ENCODE measurements around the gene CDK18.

Gene CDK18

GRCh38 chr1:205546541-205546940 lies 42.1 kb downstream of the CDK18 start:
- Histone ChIP-seq H3K9me3 (no peaks in the 10 kb centered on the region), H3K27me3 (no peaks in the 10 kb centered on the region), H3K4me1 (no peaks in the 10 kb centered on the region), H3K36me3 (no peaks in the 10 kb centered on the region), H3K4me3 (ENCODE audit: low read depth, low read length) (no peak overlapping the region)
- TF ChIP-seq CTCF (IDR thresholded peaks at IDR 0.05; ENCODE audit: low read depth, low read length), result no peak
- DNase-seq, result no peak

- no peak overlapping the region for H3K4me3 ChIP-seq (ENCODE audit: low read depth, low read length)
- H3K36me3 ChIP-seq, result no peaks in the 10 kb centered on the region
- no peak for TF ChIP-seq CTCF (IDR thresholded peaks at IDR 0.05; ENCODE audit: low read depth, low read length)
- H3K9me3 ChIP-seq, result no peaks in the 10 kb centered on the region
- no peaks in the 10 kb centered on the region for H3K27me3 ChIP-seq
- DNase-seq, result no peak
- no peaks in the 10 kb centered on the region for H3K4me1 ChIP-seq
Measured at GRCh38 chr1:205547936-205548827, 43.7 kb downstream of the CDK18 start.

GRCh38 chr1:205554026-205554811 lies 49.8 kb downstream of the CDK18 start:
- Histone ChIP-seq H3K4me3 (ENCODE audit: low read depth, low read length) (no peak overlapping the region), H3K36me3 (no peaks in the 10 kb centered on the region), H3K4me1 (no peaks in the 10 kb centered on the region), H3K27me3 (no peaks in the 10 kb centered on the region; the same call in 1 of the 2 replicates), H3K9me3 (no peaks in the 10 kb centered on the region)
- no peak for TF ChIP-seq CTCF (IDR thresholded peaks at IDR 0.05; ENCODE audit: low read depth, low read length)
- no peak for DNase-seq

GRCh38 chr1:205561501-205562203 lies 57.2 kb downstream of the CDK18 start:
- H3K36me3 ChIP-seq, result no peaks in the 10 kb centered on the region
- DNase-seq, result no peak
- no peak overlapping the region for H3K4me3 ChIP-seq (ENCODE audit: low read depth, low read length)
- no peaks in the 10 kb centered on the region for H3K4me1 ChIP-seq
- peaks cover 6% of the 10 kb centered on the region for H3K27me3 ChIP-seq
- no peaks in the 10 kb centered on the region; the same call in 1 of the 2 replicates for H3K9me3 ChIP-seq
- no peak for TF ChIP-seq CTCF (IDR thresholded peaks at IDR 0.05; ENCODE audit: low read depth, low read length)

GRCh38 chr1:205563927-205564441 lies 59.5 kb downstream of the CDK18 start:
- no peaks in the 10 kb centered on the region for H3K36me3 ChIP-seq
- DNase-seq, result no peak

More at GRCh38 chr1:205563927-205564441, 59.5 kb downstream of the CDK18 start:
- no peak overlapping the region for H3K4me3 ChIP-seq (ENCODE audit: low read depth, low read length)
- no peaks in the 10 kb centered on the region for H3K4me1 ChIP-seq
- peaks cover 29% of the 10 kb centered on the region for H3K27me3 ChIP-seq
- TF ChIP-seq CTCF (IDR thresholded peaks at IDR 0.05; ENCODE audit: low read depth, low read length), result no peak
- H3K9me3 ChIP-seq, result no peaks in the 10 kb centered on the region; the same call in 1 of the 2 replicates

Data from BE2C (cell line).